Measurements from ENCODE around the gene TTC29. TPM values are rescaled to one million over a fixed set of nuclear protein-coding genes. Genes with fewer than 3 reads are reported as not detected.

The TTC29 gene
- total and polyA plus RNA-seq, 2 donors (not counting 1 experiment from before 2014, with no cell fraction given) = not detected

DNA sequence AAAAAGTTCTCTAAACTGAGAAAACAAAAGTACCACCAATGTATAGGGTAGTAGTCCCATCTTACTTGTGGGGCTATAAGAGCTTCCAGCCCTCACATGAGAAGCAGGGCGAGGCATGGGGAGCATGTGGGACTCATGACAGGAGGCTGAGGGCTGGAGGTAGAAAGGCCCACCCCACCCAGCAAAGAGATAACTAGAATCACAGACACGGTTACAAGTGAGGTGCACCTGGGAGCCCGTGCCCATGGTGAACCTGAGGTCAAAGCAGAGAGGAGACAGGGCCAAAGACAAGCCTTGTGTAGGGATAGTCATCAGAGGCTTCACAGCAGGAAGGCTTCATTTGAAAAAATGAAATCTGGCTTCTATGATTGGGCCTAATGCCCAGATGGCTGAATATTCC is 55.4 kb downstream of the TTC29 start:
- no peaks in the 10 kb centered on the region for H3K27me3 ChIP-seq (replicated peaks in 1 of 4; ENCODE audit: control extremely low read depth in 1 of 4, control insufficient read depth in 3 of 4, insufficient read depth in 4 of 4, low read length in 3 of 4)
- H3K9ac ChIP-seq (ENCODE audit: low read length) = no peak overlapping the region
- intact Hi-C loops (cut with micrococcal nuclease) = no loop called here
- WGBS (ENCODE audit: insufficient coverage) = 87% methylated on average over 2 of the region's 3 CpGs
- ChIA-PET CTCF (no interaction called here), POLR2A (no interaction called here)
- H4K20me1 ChIP-seq (ENCODE audit: control insufficient read depth, insufficient read depth, low read length, poor library complexity, severe bottlenecking) = no peaks in the 10 kb centered on the region
- H3K79me2 ChIP-seq (ENCODE audit: control insufficient read depth, insufficient read depth, low read length) = no peaks in the 10 kb centered on the region
- no peak overlapping the region for H3K4me3 ChIP-seq (ENCODE audit: control extremely low read depth in 1 of 5, extremely low read depth in 1 of 5, insufficient read depth in 1 of 5, low read depth in 2 of 5, low read length in 4 of 5)
- DNase-seq = no peak
- H3K4me1 ChIP-seq (ENCODE audit: control insufficient read depth in 2 of 2, insufficient read depth in 2 of 2, low read length in 2 of 2) = no peaks in the 10 kb centered on the region
- H3K27me3 Mint-ChIP-seq = peaks cover 6% of the 10 kb centered on the region
- no peaks in the 10 kb centered on the region for H3K4me1 Mint-ChIP-seq
- H3K9me3 Mint-ChIP-seq (ENCODE audit: insufficient read depth) = no peaks in the 10 kb centered on the region
- no peak overlapping the region for H2AFZ ChIP-seq (ENCODE audit: insufficient read depth, low read depth, low read length, poor library complexity, severe bottlenecking)
- H3K4me2 ChIP-seq (replicated peaks; ENCODE audit: low read depth, low read length, poor library complexity, severe bottlenecking) = no peak overlapping the region
- no peak overlapping the region for H3K27ac Mint-ChIP-seq
- H3K4me3 Mint-ChIP-seq = no peak overlapping the region
- TF ChIP-seq EZH2 (IDR thresholded peaks at IDR 0.05; ENCODE audit: borderline replicate concordance, insufficient read depth, low read depth, low read length, poor library complexity, severe bottlenecking) = no peak
- no peak for TF ChIP-seq CTCF (IDR thresholded peaks at IDR 0.05)
- H3K9me3 ChIP-seq (ENCODE audit: control extremely low read depth in 1 of 3, control insufficient read depth in 2 of 3, insufficient read depth in 1 of 3, low read length in 2 of 3) = no peaks in the 10 kb centered on the region
- ATAC-seq (ENCODE audit: low read depth) = no peak
- no peak overlapping the region for H3K27ac ChIP-seq (ENCODE audit: low read length in 2 of 2)
- H3K36me3 ChIP-seq (replicated peaks in 1 of 2; ENCODE audit: control extremely low read depth in 1 of 2, control insufficient read depth in 1 of 2, extremely low read depth in 1 of 2, insufficient read depth in 2 of 2, low read length in 1 of 2) = no peaks in the 10 kb centered on the region

DNA sequence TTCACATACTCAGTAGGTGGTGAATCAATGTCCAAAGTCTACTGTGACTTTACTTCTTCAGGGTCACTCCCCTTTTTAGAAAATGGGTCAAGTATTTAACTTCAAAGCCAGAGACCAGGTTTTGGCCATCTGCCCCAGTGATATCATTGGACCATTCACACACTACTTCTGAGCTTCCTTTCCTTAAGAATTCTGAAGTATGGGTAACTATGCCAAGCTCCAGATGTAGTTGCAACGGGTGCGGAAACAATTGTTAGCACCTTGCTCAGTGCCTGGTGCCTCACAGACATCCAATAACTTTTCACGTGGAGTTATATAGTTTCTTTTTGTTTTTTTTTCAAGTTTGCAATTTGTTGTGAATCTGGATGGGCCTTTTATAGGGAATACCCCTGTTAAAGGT is 62.6 kb downstream of the TTC29 start:
- no peaks in the 10 kb centered on the region for H3K27me3 ChIP-seq (replicated peaks in 1 of 4; ENCODE audit: control extremely low read depth in 1 of 4, control insufficient read depth in 3 of 4, insufficient read depth in 4 of 4, low read length in 3 of 4)
- H3K36me3 ChIP-seq (replicated peaks in 1 of 2; ENCODE audit: control extremely low read depth in 1 of 2, control insufficient read depth in 1 of 2, extremely low read depth in 1 of 2, insufficient read depth in 2 of 2, low read length in 1 of 2) = no peaks in the 10 kb centered on the region
- H3K9ac ChIP-seq (ENCODE audit: low read length) = no peak overlapping the region
- POLR2A ChIA-PET = no interaction called here
- Mint-ChIP-seq H3K4me1 (no peaks in the 10 kb centered on the region), H3K27ac (no peak overlapping the region), H3K27me3 (peaks cover 8% of the 10 kb centered on the region), H3K4me3 (no peak overlapping the region), H3K9me3 (ENCODE audit: insufficient read depth) (no peaks in the 10 kb centered on the region)
- H4K20me1 ChIP-seq (ENCODE audit: control insufficient read depth, insufficient read depth, low read length, poor library complexity, severe bottlenecking) = no peaks in the 10 kb centered on the region
- 100% methylated on average over 2 of the region's 3 CpGs for WGBS (ENCODE audit: insufficient coverage)
- no peak overlapping the region for H3K4me3 ChIP-seq (ENCODE audit: control extremely low read depth in 1 of 5, extremely low read depth in 1 of 5, insufficient read depth in 1 of 5, low read depth in 2 of 5, low read length in 4 of 5)
- intact Hi-C loops (cut with micrococcal nuclease) = no loop called here
- no peak for TF ChIP-seq EZH2 (IDR thresholded peaks at IDR 0.05; ENCODE audit: borderline replicate concordance, insufficient read depth, low read depth, low read length, poor library complexity, severe bottlenecking)
- no peak overlapping the region for H3K27ac ChIP-seq (ENCODE audit: low read length in 2 of 2)
- ATAC-seq (ENCODE audit: low read depth) = no peak
- H3K9me3 ChIP-seq (ENCODE audit: control extremely low read depth in 1 of 3, control insufficient read depth in 2 of 3, insufficient read depth in 1 of 3, low read length in 2 of 3) = no peaks in the 10 kb centered on the region
- H2AFZ ChIP-seq (ENCODE audit: insufficient read depth, low read depth, low read length, poor library complexity, severe bottlenecking) = no peak overlapping the region
- no peak for DNase-seq
- CTCF ChIA-PET = interaction anchor here (0.7 kb wide), 1 partner anchor 64 kb away, joined by 4 read pairs; no protein-coding TSS in a partner anchor
- H3K79me2 ChIP-seq (ENCODE audit: control insufficient read depth, insufficient read depth, low read length) = no peaks in the 10 kb centered on the region
- H3K4me2 ChIP-seq (replicated peaks; ENCODE audit: low read depth, low read length, poor library complexity, severe bottlenecking) = no peak overlapping the region
- no peaks in the 10 kb centered on the region for H3K4me1 ChIP-seq (ENCODE audit: control insufficient read depth in 2 of 2, insufficient read depth in 2 of 2, low read length in 2 of 2)
